ENCODE measurements around the gene RAPGEF5.

GRCh38 chr7:22406715-22407114 is 49.8 kb upstream of the RAPGEF5 start:
- TF ChIP-seq POLR2AphosphoS5 (IDR thresholded peaks at IDR 0.05; ENCODE audit: low read length), result no peak
- TF ChIP-seq RFX5 (IDR thresholded peaks at IDR 0.05; ENCODE audit: low read depth, low read length), result no peak
- no peak for TF ChIP-seq PRDM15 (CRISPR knock-in tag; IDR thresholded peaks at IDR 0.05)
- no peak for TF ChIP-seq IKZF2 (IDR thresholded peaks at IDR 0.05)
- no peak for TF ChIP-seq RBBP5 (conservative IDR thresholded peaks at IDR 0.05)
- TF ChIP-seq MLLT1 (IDR thresholded peaks at IDR 0.05), result no peak
- no peak for TF ChIP-seq ESRRA (IDR thresholded peaks at IDR 0.05; ENCODE audit: low read length)
- TF ChIP-seq RAD21 (IDR thresholded peaks at IDR 0.05; ENCODE audit: insufficient read depth, low read depth, low read length), result no peak
- no peak for TF ChIP-seq BHLHE40 (IDR thresholded peaks at IDR 0.05; ENCODE audit: borderline replicate concordance in 1 of 2, low read depth in 2 of 2, low read length in 1 of 2)
- TF ChIP-seq CHD4 (IDR thresholded peaks at IDR 0.05), result no peak
- TF ChIP-seq MAX (IDR thresholded peaks at IDR 0.05; ENCODE audit: low read depth, low read length), result no peak
- TF ChIP-seq NKRF (conservative IDR thresholded peaks at IDR 0.05), result no peak
- no peak for TF ChIP-seq CTCF (IDR thresholded peaks at IDR 0.05 in 2 of 3, conservative IDR thresholded peaks at IDR 0.05 in 1 of 3; ENCODE audit: control insufficient read depth in 2 of 3, extremely low read depth in 1 of 3, insufficient read depth in 1 of 3, low read depth in 3 of 3, low read length in 3 of 3)
- TF ChIP-seq TAF1 (IDR thresholded peaks at IDR 0.05; ENCODE audit: borderline replicate concordance, low read depth, low read length), result no peak

All from GM12878 (cell line).